Breast epithelium (tissue), 4 donors: ENCODE data around the gene EDC3. TPM values are rescaled to one million over a fixed set of nuclear protein-coding genes. Genes with fewer than 3 reads are reported as not detected.
"Not testable (repeated sequence)": the region's sequence is repeated elsewhere in the genome, so short reads cannot be mapped to it uniquely, and the experiment has no call there.

Experiments
- DNase-seq, 2 donors: peaks; one replicate each; pipeline ENCODE4 v3.0.0-alpha.2; 2019; ENCODE audit warnings: low spot score in 2 of 2
- H3K27ac ChIP-seq, 2 donors: fragments of 200-600 bp; sonication (generic) in 1 of 2; one replicate each; pipeline ENCODE4 v1.5.1; 2016 to 2019; ENCODE audit warnings: mild to moderate bottlenecking in 1 of 2
- H3K27me3 ChIP-seq, 2 donors: fragments of 200-600 bp; sonication (generic) in 1 of 2; one replicate each; pipeline versions ENCODE4 v1.5.1 to v1.6.0; 2017 to 2019; ENCODE audit warnings: control low read depth in 1 of 2, mild to moderate bottlenecking in 1 of 2
- H3K36me3 ChIP-seq: fragments of 200-600 bp; one replicate; pipeline ENCODE4 v1.5.1; 2019
- H3K4me1 ChIP-seq, 2 donors: fragments of 200-600 bp; sonication (generic); one replicate each; pipeline ENCODE4 v1.5.1; 2016 to 2019; ENCODE audit warnings: control low read depth in 1 of 2
- H3K4me3 ChIP-seq, 3 donors: fragments of 200-600 bp; sonication (generic); 1 replicate in 2 of 3; 2 replicates in 1 of 3; pipeline ENCODE4 v1.5.1; 2016 to 2019; ENCODE audit warnings: mild to moderate bottlenecking in 3 of 3, moderate library complexity in 2 of 3
- H3K9me3 ChIP-seq, 2 donors: fragments of 200-600 bp; sonication (generic) in 1 of 2; one replicate each; pipeline ENCODE4 v1.5.1; 2016 to 2019; ENCODE audit warnings: control low read depth in 1 of 2
- CTCF ChIP-seq, 3 donors: fragments of 450-650 bp; IDR thresholded peaks; one replicate each; pipeline ENCODE4 v1.5.1; 2016 to 2017; ENCODE audit warnings: antibody characterized with exemption in 3 of 3, mild to moderate bottlenecking in 3 of 3, moderate library complexity in 3 of 3
- POLR2A ChIP-seq: fragments of 450-650 bp; IDR thresholded peaks from one replicate; pipeline ENCODE4 v1.6.1; 2016; ENCODE audit warnings: antibody characterized with exemption, mild to moderate bottlenecking, moderate library complexity
- POLR2AphosphoS5 ChIP-seq, 3 donors: sonication (generic); formaldehyde crosslinking; IDR thresholded peaks; one replicate each; pipeline ENCODE4 v1.6.1; 2017; ENCODE audit warnings: antibody characterized with exemption in 3 of 3
- intact Hi-C: fragments of 100-400 bp; cut with DNase I; formaldehyde crosslinking; loops from one replicate; pipeline ENCODE4 v1.15.1; 2023; ENCODE audit warnings: low total_unique reads
- total RNA-seq, 3 donors: library from RNA; depleted of rRNA; stranded (reverse); fragments of >200 nt; gene quantifications; one replicate each; pipeline ENCODE4 v1.1.0, GENCODE V29; 2016

Gene EDC3
- total RNA-seq, 3 donors from 2014 or later = 13.8 to 21.7 (median 20.3) TPM

DNA sequence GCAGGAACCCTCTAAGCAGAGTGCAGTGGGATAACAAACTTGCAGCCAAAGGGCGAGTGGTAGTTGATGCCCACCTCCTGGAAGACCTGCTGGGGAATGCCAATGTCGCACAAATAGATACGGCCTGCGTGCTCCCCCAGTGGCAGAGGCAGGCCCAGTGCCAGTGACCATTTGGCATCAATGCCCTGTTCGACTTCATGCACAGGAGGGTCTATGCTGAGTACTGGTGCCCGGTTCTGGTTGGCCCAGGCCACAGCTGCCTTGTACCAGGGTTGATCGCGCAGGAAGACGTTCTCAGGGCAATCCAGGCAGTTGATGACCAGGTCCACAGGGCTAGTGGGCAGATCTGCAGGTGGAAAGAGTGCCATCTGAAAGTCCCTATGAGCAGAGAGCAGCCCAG is 63.2 kb downstream of the EDC3 start:
- no peak overlapping the region for H3K27ac ChIP-seq
- H3K4me1 ChIP-seq = no peaks in the 10 kb centered on the region
- no peaks in the 10 kb centered on the region for H3K27me3 ChIP-seq
- intact Hi-C loops = loop anchor here (5.0 kb wide), 1 partner anchor 130 kb away; no protein-coding TSS in a partner anchor
- TF ChIP-seq POLR2AphosphoS5 (IDR thresholded peaks at IDR 0.05) (no peak), POLR2A (no peak), CTCF (IDR thresholded peaks at IDR 0.05) (no peak)
- peaks cover 5% of the 10 kb centered on the region for H3K36me3 ChIP-seq
- no peak for DNase-seq
- H3K9me3 ChIP-seq = no peaks in the 10 kb centered on the region
- no peak overlapping the region for H3K4me3 ChIP-seq

DNA sequence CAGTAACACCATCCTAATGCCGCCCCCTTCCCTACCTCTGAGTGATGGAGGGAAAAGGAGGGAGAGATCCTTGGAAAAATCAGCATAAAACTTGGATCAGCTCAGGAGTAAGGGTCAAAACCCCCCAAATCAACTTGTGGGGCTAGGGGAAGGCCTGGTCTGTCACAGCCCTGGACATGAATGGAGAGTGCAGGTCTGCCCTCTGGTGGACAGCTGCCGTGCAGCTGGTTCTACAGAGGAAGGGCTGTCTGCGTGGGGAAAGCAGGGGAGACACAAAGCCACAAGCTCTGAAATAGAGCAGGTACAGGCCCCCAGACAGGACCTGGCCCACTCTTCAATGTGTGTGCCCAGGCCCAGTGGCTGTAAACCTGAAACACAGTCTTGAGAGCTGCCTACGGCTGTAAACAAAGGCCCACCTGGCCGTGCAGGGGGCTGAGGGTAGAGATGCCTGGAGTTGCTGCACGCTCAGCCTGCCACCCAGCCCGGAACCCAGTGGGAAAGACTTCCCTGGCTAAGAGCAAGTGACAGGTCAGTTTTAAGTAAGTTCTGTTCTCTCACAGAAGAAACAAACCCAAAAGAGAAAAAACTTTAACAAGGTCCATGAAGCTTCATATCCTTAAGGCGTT is 63.8 kb downstream of the EDC3 start:
- intact Hi-C loops = loop anchor here (5.0 kb wide), 1 partner anchor 130 kb away; no protein-coding TSS in a partner anchor
- H3K9me3 ChIP-seq = no peaks in the 10 kb centered on the region
- TF ChIP-seq POLR2A = no peak
- peak; percentile 17 to 76 (median 65) for TF ChIP-seq CTCF (IDR thresholded peaks at IDR 0.05)
- peaks cover 6% of the 10 kb centered on the region for H3K36me3 ChIP-seq
- no peak overlapping the region for H3K27ac ChIP-seq
- DNase-seq = no peak
- no peak overlapping the region for H3K4me3 ChIP-seq
- H3K27me3 ChIP-seq = no peaks in the 10 kb centered on the region
- no peaks in the 10 kb centered on the region for H3K4me1 ChIP-seq

- TF ChIP-seq POLR2A (no peak), POLR2AphosphoS5 (IDR thresholded peaks at IDR 0.05) (no peak), CTCF (IDR thresholded peaks at IDR 0.05) (no peak)
- Histone ChIP-seq H3K36me3 (peaks cover 6% of the 10 kb centered on the region), H3K27ac (no peak overlapping the region), H3K4me1 (no peaks in the 10 kb centered on the region), H3K4me3 (no peak overlapping the region), H3K9me3 (no peaks in the 10 kb centered on the region), H3K27me3 (no peaks in the 10 kb centered on the region)
- DNase-seq = no peak
- intact Hi-C loops = loop anchor here (5.0 kb wide), 1 partner anchor 131 kb away; no protein-coding TSS in a partner anchor
These were observed 64.4 kb downstream of the EDC3 start for GRCh38 chr15:74631408-74631807.

DNA sequence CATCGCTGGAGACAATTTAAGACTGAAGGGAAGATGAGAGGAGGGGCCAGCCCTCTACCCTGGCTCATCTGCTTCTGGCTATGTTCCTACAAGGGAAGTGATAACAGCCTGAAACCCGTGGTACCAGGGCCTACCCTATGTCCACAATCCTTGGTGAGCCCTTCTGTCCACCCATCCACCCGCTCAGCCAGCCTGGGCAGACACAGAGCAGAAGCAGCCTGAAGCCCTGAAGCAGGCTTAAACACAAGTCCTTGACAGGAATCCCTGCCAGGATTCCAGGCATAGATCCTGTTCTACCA is 64.8 kb downstream of the EDC3 start:
- no peak overlapping the region for H3K27ac ChIP-seq
- peaks cover 6% of the 10 kb centered on the region for H3K36me3 ChIP-seq
- no peak overlapping the region for H3K4me3 ChIP-seq
- TF ChIP-seq POLR2A (no peak), CTCF (IDR thresholded peaks at IDR 0.05) (no peak), POLR2AphosphoS5 (IDR thresholded peaks at IDR 0.05) (no peak)
- DNase-seq = no peak
- H3K9me3 ChIP-seq = no peaks in the 10 kb centered on the region
- intact Hi-C loops = loop anchor here (5.0 kb wide), 1 partner anchor 131 kb away; no protein-coding TSS in a partner anchor
- no peaks in the 10 kb centered on the region for H3K27me3 ChIP-seq
- no peaks in the 10 kb centered on the region for H3K4me1 ChIP-seq

DNA sequence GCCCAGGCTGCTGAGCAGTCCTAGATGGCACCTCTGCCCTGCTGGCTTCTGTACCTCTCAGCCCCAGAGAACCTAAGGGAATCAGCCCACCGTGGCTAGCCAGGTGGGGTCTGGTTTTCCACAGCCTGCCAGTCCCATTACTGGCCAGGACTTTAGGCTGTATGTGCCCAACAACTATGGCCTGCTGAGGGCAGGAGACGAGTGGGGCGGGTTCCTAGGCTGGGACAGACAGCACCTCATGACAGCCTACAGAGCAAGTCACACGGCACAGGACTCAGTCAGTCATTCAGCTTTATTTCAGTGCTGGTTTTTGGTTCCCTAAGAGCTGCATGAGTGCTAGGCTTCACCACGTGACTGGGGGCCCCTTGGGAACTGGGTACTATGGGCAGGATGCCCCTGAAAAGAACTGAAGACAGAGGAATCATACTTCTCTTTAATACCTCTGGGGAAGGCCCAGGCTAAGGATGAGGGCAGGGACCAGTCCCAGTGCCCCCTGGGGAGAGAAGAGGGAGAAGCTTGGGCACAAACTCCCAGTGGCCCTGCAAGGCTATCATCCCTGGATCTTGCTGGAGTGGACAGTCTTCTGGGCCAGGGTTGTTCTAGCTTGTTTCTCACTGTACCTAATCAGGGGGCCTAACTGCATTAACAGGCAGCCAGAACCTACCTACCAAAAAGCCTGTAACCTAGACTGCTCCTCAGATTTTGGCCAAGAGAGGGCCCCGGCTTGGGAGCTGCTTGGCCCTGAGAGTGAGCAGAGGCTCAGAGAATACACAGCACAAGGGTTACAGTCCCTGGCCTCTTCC is 65.3 kb downstream of the EDC3 start:
- peaks cover 10% of the 10 kb centered on the region for H3K36me3 ChIP-seq

GRCh38 chr15:74629696-74630095 is 66.1 kb downstream of the EDC3 start:
- not testable (repeated sequence) for DNase-seq, H3K4me3 ChIP-seq, H3K4me1 ChIP-seq, H3K27me3 ChIP-seq, H3K9me3 ChIP-seq, H3K27ac ChIP-seq
- intact Hi-C loops = loop anchor here (5.0 kb wide), 1 partner anchor 133 kb away; no protein-coding TSS in a partner anchor
- H3K36me3 ChIP-seq = peaks cover 18% of the 10 kb centered on the region

More for the DNA sequence above, 65.3 kb downstream of the EDC3 start:
- intact Hi-C loops = loop anchor here (5.0 kb wide), 1 partner anchor 132 kb away; no protein-coding TSS in a partner anchor
- H3K4me1 ChIP-seq = no peaks in the 10 kb centered on the region
- no peak overlapping the region for H3K27ac ChIP-seq
- no peaks in the 10 kb centered on the region for H3K27me3 ChIP-seq
- H3K9me3 ChIP-seq = no peaks in the 10 kb centered on the region
- TF ChIP-seq POLR2A (no peak), CTCF (IDR thresholded peaks at IDR 0.05) (no peak), POLR2AphosphoS5 (IDR thresholded peaks at IDR 0.05) (no peak)
- DNase-seq = no peak
- H3K4me3 ChIP-seq = no peak overlapping the region
